B cell (primary cell): ENCODE data around the gene BRMS1. TPM values are rescaled to one million over a fixed set of nuclear protein-coding genes. Genes with fewer than 3 reads are reported as not detected.

Experiments
- ATAC-seq: fragments of 200-7000 bp; cut with Tn5 transposase; one replicate; pipeline ENCODE4 v1.10.0; 2021; ENCODE audit warnings: low read depth, mild to moderate bottlenecking, moderate number of reproducible peaks, moderate library complexity
- CTCF ChIA-PET: fragments of 350-600 bp; sonication (Branson Sonifier 250); formaldehyde crosslinking; loops from one replicate; lab custom pipeline; 2021; ENCODE audit warnings: antibody characterized with exemption, inconsistent platforms; lab: Charles Lee
- POLR2A ChIA-PET: fragments of 350-600 bp; sonication (Branson Sonifier 250); formaldehyde crosslinking; loops from one replicate; lab custom pipeline; 2021; ENCODE audit warnings: antibody characterized with exemption; lab: Charles Lee
- DNase-seq: peaks from one replicate; pipeline ENCODE4 v3.0.0; 2013
- H2AFZ ChIP-seq: 2 replicates; pipeline ENCODE4 v1.6.1; 2012; ENCODE audit warnings: mild to moderate bottlenecking, low read depth, low read length; ENCODE audit not compliant: insufficient read depth, poor library complexity, severe bottlenecking
- H3K27ac ChIP-seq, 2 donors: 1 replicate in 1 of 2; 2 replicates in 1 of 2; pipeline ENCODE4 v1.5.1; 2012 to 2013; ENCODE audit warnings: low read length in 2 of 2, mild to moderate bottlenecking in 2 of 2, moderate library complexity in 1 of 2
- H3K27me3 ChIP-seq, 4 experiments: fragments of 200-600 bp in 1 of 4; sonication (generic) in 1 of 4; replicated peaks in 1 of 4; 1 replicate in 2 of 4; 2 replicates in 2 of 4; pipeline versions ENCODE4 v1.6.1 to v1.7.0; 2013 to 2016; ENCODE audit warnings: low read length in 3 of 4, mild to moderate bottlenecking in 2 of 4, mixed read lengths in 1 of 4, moderate library complexity in 1 of 4; ENCODE audit not compliant: insufficient read depth in 4 of 4, control insufficient read depth in 3 of 4; ENCODE audit errors: control extremely low read depth in 1 of 4
- H3K36me3 ChIP-seq, 2 experiments: replicated peaks in 1 of 2; 1 replicate in 1 of 2; 2 replicates in 1 of 2; pipeline versions ENCODE4 v1.6.1 to v1.7.1; 2013; ENCODE audit warnings: low read length in 1 of 2; ENCODE audit not compliant: insufficient read depth in 2 of 2, control insufficient read depth in 1 of 2; ENCODE audit errors: control extremely low read depth in 1 of 2, extremely low read depth in 1 of 2
- H3K4me1 ChIP-seq, 2 donors: fragments of 200-600 bp in 1 of 2; sonication (generic) in 1 of 2; 1 replicate in 1 of 2; 2 replicates in 1 of 2; pipeline versions ENCODE4 v1.5.1 to v1.6.1; 2013 to 2017; ENCODE audit warnings: low read length in 2 of 2; ENCODE audit not compliant: control insufficient read depth in 2 of 2, insufficient read depth in 2 of 2
- H3K4me2 ChIP-seq: replicated peaks from 2 replicates; pipeline ENCODE3; 2012; ENCODE audit warnings: mild to moderate bottlenecking, low read depth, low read length; ENCODE audit not compliant: poor library complexity, severe bottlenecking
- H3K4me3 ChIP-seq, 5 experiments: fragments of 200-600 bp in 1 of 5; sonication (generic) in 1 of 5; 1 replicate in 3 of 5; 2 replicates in 2 of 5; pipeline versions ENCODE4 v1.5.1 to v1.7.0; 2011 to 2016; ENCODE audit warnings: low read length in 4 of 5, mild to moderate bottlenecking in 4 of 5, low read depth in 2 of 5, control low read depth in 1 of 5, moderate library complexity in 1 of 5; ENCODE audit not compliant: insufficient read depth in 1 of 5; ENCODE audit errors: control extremely low read depth in 1 of 5, extremely low read depth in 1 of 5
- H3K79me2 ChIP-seq: fragments of 200-600 bp; sonication (generic); one replicate; pipeline ENCODE4 v1.6.0; 2016; ENCODE audit warnings: low read length; ENCODE audit not compliant: control insufficient read depth, insufficient read depth
- H3K9ac ChIP-seq: fragments of 200-600 bp; sonication (generic); 2 replicates; pipeline ENCODE4 v1.6.1; 2017; ENCODE audit warnings: mild to moderate bottlenecking, low read length, moderate library complexity
- H3K9me3 ChIP-seq, 3 donors: one replicate each; pipeline versions ENCODE4 v1.6.1 to v1.7.1; 2013; ENCODE audit warnings: low read length in 2 of 3; ENCODE audit not compliant: control insufficient read depth in 2 of 3, insufficient read depth in 1 of 3; ENCODE audit errors: control extremely low read depth in 1 of 3
- H4K20me1 ChIP-seq: 2 replicates; pipeline ENCODE4 v1.6.0; 2012; ENCODE audit warnings: mild to moderate bottlenecking, low read length; ENCODE audit not compliant: insufficient read depth, control insufficient read depth, poor library complexity, severe bottlenecking
- H3K27ac Mint-ChIP-seq: one replicate; pipeline ENCODE4 v1.8.0; 2021; ENCODE audit warnings: mixed read lengths
- H3K27me3 Mint-ChIP-seq: one replicate; pipeline ENCODE4 v1.8.0; 2021; ENCODE audit warnings: mixed read lengths
- H3K4me1 Mint-ChIP-seq: one replicate; pipeline ENCODE4 v1.8.0; 2021; ENCODE audit warnings: mixed read lengths
- H3K4me3 Mint-ChIP-seq: one replicate; pipeline ENCODE4 v1.8.0; 2021; ENCODE audit warnings: mixed read lengths
- H3K9me3 Mint-ChIP-seq: one replicate; pipeline ENCODE4 v1.8.0; 2022; ENCODE audit warnings: mixed read lengths; ENCODE audit not compliant: insufficient read depth
- EZH2 ChIP-seq: IDR thresholded peaks from 2 replicates; pipeline ENCODE4 v1.6.1; 2012; ENCODE audit warnings: borderline replicate concordance, low read depth, mild to moderate bottlenecking, moderate library complexity, low read length; ENCODE audit not compliant: insufficient read depth, poor library complexity, severe bottlenecking
- WGBS: methylation state at CpG from one replicate; pipeline ENCODE4 v1.1.5; 2013; ENCODE audit warnings: missing lambda C conversion rate; ENCODE audit not compliant: insufficient coverage; 5-methylcytosine and 5-hydroxymethylcytosine counted together
- intact Hi-C: fragments of 100-400 bp; cut with micrococcal nuclease; formaldehyde crosslinking; loops from one replicate; pipeline ENCODE4 v1.10.0; 2022
- polyA plus RNA-seq: library from polyadenylated mRNA; depleted of rRNA; stranded (reverse); fragments of >200 nt; gene quantifications from 2 replicates; pipeline ENCODE4 v1.2.3, GENCODE V29; 2012
- total RNA-seq, 2 donors: library from RNA; stranded (reverse); fragments of 120-200 nt in 1 of 2; gene quantifications; 1 replicate in 1 of 2; 2 replicates in 1 of 2; pipeline versions ENCODE4 v1.2.3 to v1.2.4, GENCODE V29; 2013 to 2022
- TF ChIP-seq, protein P1 (sequence below): fragments of 200-600 bp; IDR thresholded peaks from one replicate; pipeline ENCODE4 v1.8.0; 2022; ENCODE audit warnings: antibody characterized with exemption, mild to moderate bottlenecking

The BRMS1 gene
- total and polyA plus RNA-seq, 2 donors (not counting 1 experiment from before 2014, with no cell fraction given), result 51.2 to 58.3 TPM

DNA sequence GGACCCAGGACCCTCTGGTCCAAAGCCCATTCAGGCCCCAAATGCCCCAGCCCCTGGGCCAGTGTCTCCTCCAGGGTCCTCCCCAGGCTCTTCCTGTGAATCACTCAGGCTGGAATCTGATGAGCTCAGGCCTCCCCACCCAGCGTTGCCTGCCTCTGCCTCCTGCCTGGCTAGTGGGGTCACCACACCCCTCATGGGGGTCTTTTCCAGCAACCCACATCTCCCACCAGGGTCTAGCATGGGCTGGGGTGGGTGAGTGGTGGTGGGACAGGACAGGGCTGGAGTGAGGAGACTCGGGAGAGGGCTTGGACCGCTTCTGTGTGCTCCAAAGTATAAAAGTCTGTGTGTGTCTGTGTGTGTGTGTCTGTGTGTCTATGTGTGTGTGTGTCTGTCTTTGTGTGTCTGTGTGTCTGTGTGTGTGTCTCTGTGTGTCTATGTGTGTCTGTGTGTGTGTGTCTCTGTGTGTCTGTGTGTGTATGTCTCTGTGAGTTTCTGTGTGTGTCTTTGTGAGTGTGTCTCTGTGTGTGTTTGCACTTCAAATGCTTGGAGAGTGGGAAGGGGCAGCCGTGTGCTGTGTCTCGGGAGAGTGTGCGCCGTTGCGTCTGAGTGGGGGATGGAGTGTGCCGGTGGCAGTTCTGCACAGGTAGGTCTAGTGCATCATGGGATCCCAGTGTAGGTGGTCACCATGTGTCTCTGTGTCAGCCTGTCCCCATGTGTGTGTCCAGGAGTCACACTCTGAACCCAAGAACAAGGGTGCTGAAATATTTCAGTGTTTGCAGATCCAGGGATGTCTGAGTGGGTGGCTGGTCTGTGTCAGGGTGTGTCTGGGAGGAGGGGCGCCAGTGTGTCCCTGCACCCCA lies 17.5 kb downstream of the BRMS1 start:
- H3K4me3 Mint-ChIP-seq, result no peak overlapping the region

More for the DNA sequence above, 17.5 kb downstream of the BRMS1 start:
- H3K27ac Mint-ChIP-seq, result no peak overlapping the region
- H3K9me3 Mint-ChIP-seq, result no peaks in the 10 kb centered on the region
- CTCF ChIA-PET, result interaction anchor here (1.0 to 1.6 kb wide), 3 partner anchors 9 to 18 kb away, joined by 4 to 20 read pairs (median 4); no protein-coding TSS in a partner anchor
- no peak overlapping the region for H3K27ac ChIP-seq
- H3K27me3 Mint-ChIP-seq, result no peaks in the 10 kb centered on the region
- no peaks in the 10 kb centered on the region for H3K36me3 ChIP-seq
- H3K4me3 ChIP-seq, result no peak overlapping the region
- H3K9me3 ChIP-seq, result no peaks in the 10 kb centered on the region
- no peak overlapping the region for H3K9ac ChIP-seq
- peak overlapping the region; percentile 64 for H3K4me2 ChIP-seq
- no peaks in the 10 kb centered on the region for H3K79me2 ChIP-seq
- peak; percentile 8 for DNase-seq
- H4K20me1 ChIP-seq, result no peaks in the 10 kb centered on the region
- WGBS, result 96% methylated on average over 9 of the region's 10 CpGs
- H3K4me1 Mint-ChIP-seq, result peaks cover 16% of the 10 kb centered on the region
- no peak for ATAC-seq
- POLR2A ChIA-PET, result interaction anchor here (0.8 to 1.6 kb wide), 2 partner anchors 15 to 16 kb away, joined by 3 to 7 read pairs; no protein-coding TSS in a partner anchor
- H3K4me1 ChIP-seq, result peaks cover 15 to 25% of the 10 kb centered on the region in 2 donors
- no peaks in the 10 kb centered on the region for H3K27me3 ChIP-seq
- H2AFZ ChIP-seq, result no peak overlapping the region
- TF ChIP-seq EZH2, result no peak
- TF ChIP-seq, protein P1, sequence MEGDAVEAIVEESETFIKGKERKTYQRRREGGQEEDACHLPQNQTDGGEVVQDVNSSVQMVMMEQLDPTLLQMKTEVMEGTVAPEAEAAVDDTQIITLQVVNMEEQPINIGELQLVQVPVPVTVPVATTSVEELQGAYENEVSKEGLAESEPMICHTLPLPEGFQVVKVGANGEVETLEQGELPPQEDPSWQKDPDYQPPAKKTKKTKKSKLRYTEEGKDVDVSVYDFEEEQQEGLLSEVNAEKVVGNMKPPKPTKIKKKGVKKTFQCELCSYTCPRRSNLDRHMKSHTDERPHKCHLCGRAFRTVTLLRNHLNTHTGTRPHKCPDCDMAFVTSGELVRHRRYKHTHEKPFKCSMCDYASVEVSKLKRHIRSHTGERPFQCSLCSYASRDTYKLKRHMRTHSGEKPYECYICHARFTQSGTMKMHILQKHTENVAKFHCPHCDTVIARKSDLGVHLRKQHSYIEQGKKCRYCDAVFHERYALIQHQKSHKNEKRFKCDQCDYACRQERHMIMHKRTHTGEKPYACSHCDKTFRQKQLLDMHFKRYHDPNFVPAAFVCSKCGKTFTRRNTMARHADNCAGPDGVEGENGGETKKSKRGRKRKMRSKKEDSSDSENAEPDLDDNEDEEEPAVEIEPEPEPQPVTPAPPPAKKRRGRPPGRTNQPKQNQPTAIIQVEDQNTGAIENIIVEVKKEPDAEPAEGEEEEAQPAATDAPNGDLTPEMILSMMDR, result no peak
- intact Hi-C loops, result loop anchor here (1.0 kb wide), 5 partner anchors 9 to 105 kb away; partner anchors contain the start of gene BRMS1
